Endothelial cell of umbilical vein (primary cell): ENCODE measurements around the gene GTPBP4. TPM values are rescaled to one million over a fixed set of nuclear protein-coding genes. Genes with fewer than 3 reads are reported as not detected.

Experiments
- BruUV-seq: library from RNA; stranded (reverse); fragments of 400-500 nt; replicated peaks from 2 replicates; lab custom pipeline; 2021; lab: Mats Ljungman, UMichigan
- CTCF ChIA-PET: fragments of 300-600, 350-600 bp; sonication (Branson Sonifier 250); formaldehyde crosslinking; loops from one replicate; lab custom pipeline; 2021; ENCODE audit warnings: antibody characterized with exemption, inconsistent platforms; lab: Charles Lee
- POLR2A ChIA-PET: fragments of 300-600, 350-600 bp; sonication (Branson Sonifier 250); formaldehyde crosslinking; loops from one replicate; lab custom pipeline; 2021; ENCODE audit warnings: antibody characterized with exemption, inconsistent platforms; lab: Charles Lee
- DNase-seq: peaks from one replicate; pipeline ENCODE4 v3.0.0-alpha.2; 2011; ENCODE audit warnings: low read depth, low spot score
- FAIRE-seq: peaks from 2 replicates; lab custom pipeline; 2011; peaks lifted over from hg19 to GRCh38; lab: Jason Lieb, UNC
- H2AFZ ChIP-seq: 2 replicates; pipeline ENCODE4 v1.6.0; 2012; ENCODE audit warnings: low read depth, low read length, control low read depth, inconsistent platforms
- H3K27ac ChIP-seq: 2 replicates; pipeline ENCODE4 v1.5.1; 2011; ENCODE audit warnings: low read depth, mild to moderate bottlenecking, control low read depth, low read length, moderate library complexity; ENCODE audit not compliant: insufficient read depth
- H3K27me3 ChIP-seq, 2 experiments: 2 replicates each; pipeline versions ENCODE4 v1.6.0 to v1.6.1; 2011; ENCODE audit warnings: low read length in 2 of 2, mixed read lengths in 1 of 2; ENCODE audit not compliant: control insufficient read depth in 2 of 2, insufficient read depth in 2 of 2
- H3K36me3 ChIP-seq, 2 experiments: 2 replicates in 1 of 2; 3 replicates in 1 of 2; pipeline ENCODE4 v1.5.1; 2011; ENCODE audit warnings: low read length in 2 of 2, mild to moderate bottlenecking in 1 of 2, moderate library complexity in 1 of 2; ENCODE audit not compliant: control insufficient read depth in 2 of 2, insufficient read depth in 2 of 2; ENCODE audit errors: extremely low read depth in 1 of 2
- H3K4me1 ChIP-seq: 3 replicates; pipeline ENCODE4 v1.5.1; 2011; ENCODE audit warnings: mild to moderate bottlenecking, low read length; ENCODE audit not compliant: control insufficient read depth, insufficient read depth; ENCODE audit errors: extremely low read depth
- H3K4me2 ChIP-seq: 2 replicates; pipeline ENCODE4 v1.6.1; 2011; ENCODE audit warnings: low read length, control low read depth, mixed read lengths; ENCODE audit not compliant: insufficient read depth
- H3K4me3 ChIP-seq, 3 experiments: fragments of 200-600 bp in 1 of 3; sonication (generic), shearing (Covaris generic) in 1 of 3; replicated peaks in 1 of 3; 2 replicates each; pipeline ENCODE4 v1.5.1; 2011 to 2016; ENCODE audit warnings: control low read depth in 3 of 3, low read length in 3 of 3, mild to moderate bottlenecking in 2 of 3, inconsistent platforms in 1 of 3, low read depth in 1 of 3, moderate library complexity in 1 of 3; ENCODE audit not compliant: insufficient read depth in 1 of 3
- H3K79me2 ChIP-seq: 2 replicates; pipeline ENCODE4 v1.6.0; 2012; ENCODE audit warnings: low read length, inconsistent platforms; ENCODE audit not compliant: control insufficient read depth, insufficient read depth
- H3K9ac ChIP-seq: replicated peaks from 2 replicates; pipeline ENCODE3; 2011; ENCODE audit warnings: low read length, control low read depth; ENCODE audit not compliant: insufficient read depth; ENCODE audit errors: extremely low read depth
- H3K9me1 ChIP-seq: replicated peaks from 3 replicates; pipeline ENCODE4 v1.6.0; 2011; ENCODE audit warnings: mild to moderate bottlenecking, low read length; ENCODE audit not compliant: control insufficient read depth, insufficient read depth; ENCODE audit errors: extremely low read depth
- H3K9me3 ChIP-seq: replicated peaks from 2 replicates; pipeline ENCODE4 v1.5.1; 2012; ENCODE audit warnings: low read length, inconsistent platforms; ENCODE audit not compliant: control insufficient read depth, insufficient read depth
- H4K20me1 ChIP-seq: replicated peaks from 2 replicates; pipeline ENCODE3; 2011; ENCODE audit warnings: mild to moderate bottlenecking, low read length; ENCODE audit not compliant: control insufficient read depth, insufficient read depth; ENCODE audit errors: extremely low read depth
- CTCF ChIP-seq, 2 donors: IDR thresholded peaks; 1 replicate in 1 of 2; 2 replicates in 1 of 2; pipeline ENCODE4 v1.5.1; 2011; ENCODE audit warnings: low read length in 2 of 2, mild to moderate bottlenecking in 2 of 2, moderate library complexity in 2 of 2, control low read depth in 1 of 2, inconsistent platforms in 1 of 2, low read depth in 1 of 2; ENCODE audit not compliant: insufficient read depth in 1 of 2; ENCODE audit errors: extremely low read depth in 1 of 2
- GATA2 ChIP-seq: IDR thresholded peaks from 2 replicates; pipeline ENCODE4 v1.7.0; 2011; ENCODE audit warnings: low read depth, mild to moderate bottlenecking, moderate library complexity, mixed read lengths, low read length; ENCODE audit not compliant: insufficient read length, insufficient read depth
- JUN ChIP-seq: IDR thresholded peaks from 2 replicates; pipeline ENCODE4 v1.6.1; 2011; ENCODE audit warnings: borderline replicate concordance, low read depth; ENCODE audit not compliant: insufficient read length, insufficient read depth
- MYC ChIP-seq: IDR thresholded peaks from one replicate; pipeline ENCODE4 v1.6.1; 2011; ENCODE audit warnings: mild to moderate bottlenecking, low read depth, low read length
- POLR2AphosphoS5 ChIP-seq: IDR thresholded peaks from 2 replicates; pipeline ENCODE4 v1.6.1; 2012; ENCODE audit warnings: low read depth, mild to moderate bottlenecking, control low read depth, low read length, moderate library complexity; ENCODE audit not compliant: insufficient read depth
- dilution Hi-C: fragments of 300-500 bp; cut with MboI; formaldehyde crosslinking; loops from one replicate; pipeline ENCODE4 v1.15.0; 2019; ENCODE audit warnings: low sequenced_read_pairs; ENCODE audit not compliant: extremely low pct_ligation_motif_present
- intact Hi-C: fragments of 100-400 bp; cut with micrococcal nuclease; formaldehyde crosslinking; loops from one replicate; pipeline ENCODE4 v1.10.0; 2022
- polyA plus RNA-seq, 4 experiments: library from polyadenylated mRNA; depleted of rRNA in 3 of 4; stranded (reverse) in 3 of 4; unstranded in 1 of 4; fragments of >200 nt; gene quantifications; 2 replicates each; pipeline versions ENCODE4 v1.2.1 to v1.2.3, GENCODE V29; 2011 to 2012; ENCODE audit warnings: missing spikeins in 1 of 4
- total RNA-seq: library from RNA; stranded (reverse); gene quantifications from 2 replicates; pipeline ENCODE4 v1.2.3, GENCODE V29; 2021

The GTPBP4 gene
- total and polyA plus RNA-seq, 2 donors (not counting 3 experiments of a cell fraction or from before 2014, with no cell fraction given), result 12.4 to 69.3 TPM

GRCh38 chr10:969473-970150, 18.6 kb upstream of the GTPBP4 start:
- no peaks in the 10 kb centered on the region for H3K9me3 ChIP-seq
- no peak overlapping the region for H3K9ac ChIP-seq
- DNase-seq (no peak), FAIRE-seq (no peak)
- H3K9me1 ChIP-seq, result no peaks in the 10 kb centered on the region
- no peak overlapping the region for H3K4me2 ChIP-seq
- H2AFZ ChIP-seq, result no peak overlapping the region
- no TSS peak for BruUV-seq
- peaks cover 16 to 21% of the 10 kb centered on the region in 2 experiments for H3K27me3 ChIP-seq
- H3K79me2 ChIP-seq, result no peaks in the 10 kb centered on the region
- H3K36me3 ChIP-seq, result no peaks in the 10 kb centered on the region
- H3K27ac ChIP-seq, result no peak overlapping the region
- no peak for TF ChIP-seq GATA2
- no peak for TF ChIP-seq JUN
- no peak for TF ChIP-seq CTCF (IDR thresholded peaks at IDR 0.05; ENCODE audit: extremely low read depth in 1 of 2, insufficient read depth in 1 of 2, low read depth in 1 of 2, low read length in 2 of 2)
- no peak for TF ChIP-seq POLR2AphosphoS5
- no peak for TF ChIP-seq MYC
- no peaks in the 10 kb centered on the region for H4K20me1 ChIP-seq
- ChIA-PET POLR2A (no interaction called here), CTCF (interaction anchor here (1.3 kb wide), 2 partner anchors 10 to 18 kb away, joined by 3 to 5 read pairs; partner anchors contain the start of gene GTPBP4)
- no peak overlapping the region for H3K4me3 ChIP-seq
- H3K4me1 ChIP-seq, result no peaks in the 10 kb centered on the region
- dilution Hi-C loops (no loop called here), intact Hi-C loops (no loop called here)
